ENCODE measurements around the gene CYTH3. TPM values are rescaled to one million over a fixed set of nuclear protein-coding genes. Genes with fewer than 3 reads are reported as not detected.

The CYTH3 gene
- total and polyA plus RNA-seq, 10 donors, result 2.5 to 28.1 (median 17.5) TPM

GRCh38 chr7:6155596-6155995 is 116.8 kb downstream of the CYTH3 start:
- no peak overlapping the region for H3K4me3 ChIP-seq
- 94 to 97% (median 96%) methylated on average over 11 of the region's 11 CpGs for WGBS, 5 donors
- peaks cover 3 to 100% (median 87%) of the 10 kb centered on the region in 6 donors for H3K36me3 ChIP-seq
- intact Hi-C loops (cut with DNase I; ENCODE audit: low total_unique reads), result no loop called here
- H3K9me3 ChIP-seq, result no peaks in the 10 kb centered on the region
- H3K27ac ChIP-seq, result no peak overlapping the region
- TF ChIP-seq POLR2A (IDR thresholded peaks at IDR 0.05) (no peak), CTCF (IDR thresholded peaks at IDR 0.05 in 8 of 11, conservative IDR thresholded peaks at IDR 0.05 in 3 of 11) (no peak), POLR2AphosphoS5 (IDR thresholded peaks at IDR 0.05) (no peak)
- H3K27me3 ChIP-seq (replicated peaks in 1 of 7), result no peaks in the 10 kb centered on the region
- DNase-seq, result no peak
- H3K4me1 ChIP-seq, result peaks cover 0 to 8% (median 0%) of the 10 kb centered on the region in 6 donors

- H3K27ac ChIP-seq, result no peak overlapping the region
- TF ChIP-seq POLR2AphosphoS5 (IDR thresholded peaks at IDR 0.05) (no peak), CTCF (IDR thresholded peaks at IDR 0.05 in 8 of 11, conservative IDR thresholded peaks at IDR 0.05 in 3 of 11) (no peak), POLR2A (IDR thresholded peaks at IDR 0.05) (no peak)
- no peak overlapping the region for H3K4me3 ChIP-seq
- no peaks in the 10 kb centered on the region for H3K9me3 ChIP-seq
- intact Hi-C loops (cut with DNase I; ENCODE audit: low total_unique reads), result no loop called here
- no peaks in the 10 kb centered on the region for H3K27me3 ChIP-seq (replicated peaks in 1 of 7)
- WGBS, 5 donors, result 95 to 98% (median 96%) methylated on average over 48 to 64 of the region's 64 CpGs
- no peak for DNase-seq
- H3K4me1 ChIP-seq, result no peaks in the 10 kb centered on the region
- H3K36me3 ChIP-seq, result peaks cover 5 to 100% (median 95%) of the 10 kb centered on the region in 6 donors
Observed at GRCh38 chr7:6154542-6155404, 117.7 kb downstream of the CYTH3 start.

DNA sequence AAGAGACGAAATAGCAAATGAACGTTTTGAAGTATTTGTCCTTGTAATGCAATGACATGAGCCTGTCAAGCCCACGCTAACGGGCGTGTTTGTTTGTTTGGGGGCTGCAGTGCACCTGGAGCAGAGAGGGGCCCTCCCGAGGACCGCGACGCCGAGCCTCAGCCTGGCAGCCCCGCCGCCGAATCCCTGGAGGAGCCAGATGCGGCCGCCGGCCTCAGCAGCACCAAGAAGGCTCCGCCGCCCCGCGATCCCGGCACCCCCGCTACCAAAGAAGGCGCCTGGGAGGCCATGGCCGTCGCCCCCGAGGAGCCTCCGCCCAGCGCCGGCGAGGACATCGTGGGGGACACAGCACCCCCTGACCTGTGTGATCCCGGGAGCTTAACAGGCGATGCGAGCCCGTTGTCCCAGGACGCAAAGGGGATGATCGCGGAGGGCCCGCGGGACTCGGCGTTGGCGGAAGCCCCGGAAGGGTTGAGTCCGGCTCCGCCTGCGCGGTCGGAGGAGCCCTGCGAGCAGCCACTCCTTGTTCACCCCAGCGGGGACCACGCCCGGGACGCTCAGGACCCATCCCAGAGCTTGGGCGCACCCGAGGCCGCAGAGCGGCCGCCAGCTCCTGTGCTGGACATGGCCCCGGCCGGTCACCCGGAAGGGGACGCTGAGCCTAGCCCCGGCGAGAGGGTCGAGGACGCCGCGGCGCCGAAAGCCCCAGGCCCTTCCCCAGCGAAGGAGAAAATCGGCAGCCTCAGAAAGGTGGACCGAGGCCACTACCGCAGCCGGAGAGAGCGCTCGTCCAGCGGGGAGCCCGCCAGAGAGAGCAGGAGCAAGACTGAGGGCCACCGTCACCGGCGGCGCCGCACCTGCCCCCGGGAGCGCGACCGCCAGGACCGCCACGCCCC is 118.5 kb downstream of the CYTH3 start:
- no peak overlapping the region for H3K4me3 ChIP-seq
- no peak overlapping the region for H3K27ac ChIP-seq
- peaks cover 5 to 100% (median 95%) of the 10 kb centered on the region in 6 donors for H3K36me3 ChIP-seq
- 95 to 96% (median 95%) methylated on average over 35 to 91 of the region's 91 CpGs for WGBS, 5 donors
- H3K9me3 ChIP-seq, result no peaks in the 10 kb centered on the region
- intact Hi-C loops (cut with DNase I; ENCODE audit: low total_unique reads), result no loop called here
- H3K4me1 ChIP-seq, result no peaks in the 10 kb centered on the region
- TF ChIP-seq CTCF (IDR thresholded peaks at IDR 0.05 in 8 of 11, conservative IDR thresholded peaks at IDR 0.05 in 3 of 11) (no peak), POLR2AphosphoS5 (IDR thresholded peaks at IDR 0.05) (peak in 1 of 3 donors; percentile 46)
- no peaks in the 10 kb centered on the region for H3K27me3 ChIP-seq (replicated peaks in 1 of 7)
- no peak for DNase-seq

Data from spleen (tissue), 11 donors.